Activated CD8-positive, alpha-beta T cell treated with anti-CD3 and anti-CD28 coated beads for 36 hours (primary cell): ENCODE results near the gene CLDN2. TPM values are rescaled to one million over a fixed set of nuclear protein-coding genes. Genes with fewer than 3 reads are reported as not detected.
"Not testable (repeated sequence)": the region's sequence is repeated elsewhere in the genome, so short reads cannot be mapped to it uniquely, and the experiment has no call there.

ENCODE experiments used
- ATAC-seq: fragments of 200-7000 bp; cut with Tn5 transposase; one replicate; pipeline ENCODE4 v1.10.0; 2021; ENCODE audit warnings: mild to moderate bottlenecking, moderate library complexity
- CTCF ChIA-PET: fragments of 350-600 bp; sonication (Branson Sonifier 250); formaldehyde crosslinking; loops from one replicate; lab custom pipeline; 2021; ENCODE audit warnings: antibody characterized with exemption; lab: Charles Lee
- POLR2A ChIA-PET: fragments of 350-600 bp; sonication (Branson Sonifier 250); formaldehyde crosslinking; loops from one replicate; lab custom pipeline; 2021; ENCODE audit warnings: antibody characterized with exemption; lab: Charles Lee
- DNase-seq: peaks from one replicate; pipeline ENCODE4 v3.0.0-alpha.2; 2020
- H3K27ac Mint-ChIP-seq: one replicate; pipeline ENCODE4 v1.8.0; 2021; ENCODE audit warnings: mild to moderate bottlenecking, mixed read lengths
- H3K27me3 Mint-ChIP-seq: one replicate; pipeline ENCODE4 v1.8.0; 2021; ENCODE audit warnings: mixed read lengths
- H3K36me3 Mint-ChIP-seq: one replicate; pipeline ENCODE4 v1.8.0; 2021; ENCODE audit warnings: low read depth, mixed read lengths
- H3K4me1 Mint-ChIP-seq: one replicate; pipeline ENCODE4 v1.8.0; 2021; ENCODE audit warnings: low read depth, mixed read lengths
- H3K4me3 Mint-ChIP-seq: one replicate; pipeline ENCODE4 v1.8.0; 2021; ENCODE audit warnings: mild to moderate bottlenecking, moderate library complexity, mixed read lengths
- H3K9me3 Mint-ChIP-seq: one replicate; pipeline ENCODE4 v1.8.0; 2021; ENCODE audit warnings: mixed read lengths
- intact Hi-C: fragments of 100-400 bp; cut with micrococcal nuclease; formaldehyde crosslinking; loops from one replicate; pipeline ENCODE4 v1.10.0; 2022
- total RNA-seq, 2 experiments: library from RNA; stranded (reverse); gene quantifications; one replicate each; pipeline ENCODE4 v1.2.3, GENCODE V29; 2021
- TF ChIP-seq, protein P1 (sequence below): fragments of 200-600 bp; IDR thresholded peaks from one replicate; pipeline ENCODE4 v1.8.0; 2022; ENCODE audit warnings: antibody characterized with exemption, mild to moderate bottlenecking

Gene CLDN2, protein sequence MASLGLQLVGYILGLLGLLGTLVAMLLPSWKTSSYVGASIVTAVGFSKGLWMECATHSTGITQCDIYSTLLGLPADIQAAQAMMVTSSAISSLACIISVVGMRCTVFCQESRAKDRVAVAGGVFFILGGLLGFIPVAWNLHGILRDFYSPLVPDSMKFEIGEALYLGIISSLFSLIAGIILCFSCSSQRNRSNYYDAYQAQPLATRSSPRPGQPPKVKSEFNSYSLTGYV
- total RNA-seq, result not detected

DNA sequence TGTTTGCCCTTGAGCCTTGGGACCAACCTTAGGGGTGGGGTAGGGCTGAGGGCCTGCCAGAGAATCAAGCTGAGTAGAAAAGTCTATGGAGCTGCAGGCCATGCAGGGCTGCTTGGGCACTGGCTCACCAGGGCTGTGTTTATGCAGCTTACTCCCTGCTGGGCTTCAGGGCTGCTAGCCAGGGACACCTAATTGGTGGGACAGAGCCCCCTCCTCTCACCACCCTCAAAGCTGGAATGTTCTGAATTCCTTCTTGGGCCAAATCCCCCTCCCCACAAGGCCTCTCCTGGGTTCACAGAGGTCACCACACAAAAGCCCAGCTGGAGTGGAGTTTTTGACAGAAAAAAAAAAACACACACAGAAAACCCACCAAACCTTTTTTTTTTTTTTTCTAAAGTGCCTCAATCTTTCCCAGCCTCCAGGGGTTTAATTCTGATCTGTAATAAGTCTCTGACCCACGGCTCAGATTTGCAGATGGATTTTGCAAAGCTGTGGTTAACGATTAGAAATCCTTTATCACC, at the start of gene CLDN2:
Gene CLDN2, plus strand, starts transcription at position 471 of the 521 bp plus-strand sequence. CDS start 7,827 bp downstream, outside the sequence.
- H3K27ac Mint-ChIP-seq, result no peak within 1 kb of the TSS
- POLR2A ChIA-PET, result no interaction called here
- TF ChIP-seq, protein P1, sequence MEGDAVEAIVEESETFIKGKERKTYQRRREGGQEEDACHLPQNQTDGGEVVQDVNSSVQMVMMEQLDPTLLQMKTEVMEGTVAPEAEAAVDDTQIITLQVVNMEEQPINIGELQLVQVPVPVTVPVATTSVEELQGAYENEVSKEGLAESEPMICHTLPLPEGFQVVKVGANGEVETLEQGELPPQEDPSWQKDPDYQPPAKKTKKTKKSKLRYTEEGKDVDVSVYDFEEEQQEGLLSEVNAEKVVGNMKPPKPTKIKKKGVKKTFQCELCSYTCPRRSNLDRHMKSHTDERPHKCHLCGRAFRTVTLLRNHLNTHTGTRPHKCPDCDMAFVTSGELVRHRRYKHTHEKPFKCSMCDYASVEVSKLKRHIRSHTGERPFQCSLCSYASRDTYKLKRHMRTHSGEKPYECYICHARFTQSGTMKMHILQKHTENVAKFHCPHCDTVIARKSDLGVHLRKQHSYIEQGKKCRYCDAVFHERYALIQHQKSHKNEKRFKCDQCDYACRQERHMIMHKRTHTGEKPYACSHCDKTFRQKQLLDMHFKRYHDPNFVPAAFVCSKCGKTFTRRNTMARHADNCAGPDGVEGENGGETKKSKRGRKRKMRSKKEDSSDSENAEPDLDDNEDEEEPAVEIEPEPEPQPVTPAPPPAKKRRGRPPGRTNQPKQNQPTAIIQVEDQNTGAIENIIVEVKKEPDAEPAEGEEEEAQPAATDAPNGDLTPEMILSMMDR, result no peak
- no peaks in the 10 kb centered on the region for H3K36me3 Mint-ChIP-seq
- H3K4me1 Mint-ChIP-seq, result peaks cover 15% of the 10 kb centered on the region
- peaks cover 4% of the 10 kb centered on the region for H3K27me3 Mint-ChIP-seq
- CTCF ChIA-PET, result no interaction called here
- no peak within 1 kb of the TSS for H3K4me3 Mint-ChIP-seq
- intact Hi-C loops, result no loop called here
- H3K9me3 Mint-ChIP-seq, result no peaks in the 10 kb centered on the region
- ATAC-seq, result no peak
- DNase-seq, result no peak

DNA sequence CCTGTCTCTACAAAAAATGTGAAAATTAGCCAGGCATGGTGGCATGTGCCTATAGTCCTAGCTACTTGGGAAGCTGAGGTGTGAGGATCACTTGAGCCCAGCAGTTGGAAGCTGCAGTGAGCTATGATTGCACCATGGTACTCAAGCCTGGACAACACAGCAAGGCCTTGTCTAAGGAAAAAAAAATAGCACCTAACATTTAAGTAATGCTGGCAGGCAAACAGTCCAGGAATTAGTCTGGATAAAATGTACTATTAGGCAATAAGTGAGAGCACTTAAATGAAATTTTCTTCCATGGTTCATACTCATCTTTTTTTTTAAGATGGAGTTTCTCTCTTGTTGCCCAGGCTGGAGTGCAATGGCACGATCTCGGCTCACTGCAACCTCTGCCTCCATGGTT, 47.4 kb upstream of the CLDN2 start:
- intact Hi-C loops, DNase-seq, H3K36me3 Mint-ChIP-seq, H3K27me3 Mint-ChIP-seq, H3K27ac Mint-ChIP-seq, H3K4me1 Mint-ChIP-seq, POLR2A ChIA-PET, H3K9me3 Mint-ChIP-seq, H3K4me3 Mint-ChIP-seq, ATAC-seq: not testable (repeated sequence)
- CTCF ChIA-PET, result interaction anchor here (0.7 kb wide), 2 partner anchors 31 to 919 kb away, joined by 3 to 4 read pairs; no protein-coding TSS in a partner anchor

DNA sequence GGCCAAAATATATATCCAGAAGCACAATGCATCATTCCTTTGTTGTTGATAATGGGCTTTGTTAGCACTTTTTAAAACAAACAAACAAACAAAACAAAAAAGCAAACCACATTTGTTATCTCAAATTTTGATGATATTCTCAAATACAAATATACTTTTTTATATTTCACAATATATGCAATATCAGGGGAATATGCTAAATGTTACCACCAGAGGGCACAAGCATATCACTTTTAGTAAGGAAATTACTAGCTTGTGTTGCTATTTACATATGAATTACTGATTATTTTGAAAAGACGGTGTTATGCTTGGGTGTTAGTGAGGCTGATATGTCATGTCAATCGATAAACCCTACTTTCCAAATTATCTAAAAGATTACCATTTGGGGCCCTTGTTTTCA, 46.1 kb upstream of the CLDN2 start:
- H3K27me3 Mint-ChIP-seq, result no peaks in the 10 kb centered on the region
- H3K27ac Mint-ChIP-seq, result no peak overlapping the region
- no peaks in the 10 kb centered on the region for H3K4me1 Mint-ChIP-seq
- no peaks in the 10 kb centered on the region for H3K9me3 Mint-ChIP-seq
- H3K36me3 Mint-ChIP-seq, result no peaks in the 10 kb centered on the region
- DNase-seq, result no peak
- ChIA-PET POLR2A (no interaction called here), CTCF (interaction anchor here (1.5 kb wide), 1 partner anchor 11 kb away, joined by 4 read pairs; no protein-coding TSS in a partner anchor)
- no peak overlapping the region for H3K4me3 Mint-ChIP-seq
- ATAC-seq, result no peak
- intact Hi-C loops, result no loop called here
- TF ChIP-seq, protein P1, result peak; percentile 44

DNA sequence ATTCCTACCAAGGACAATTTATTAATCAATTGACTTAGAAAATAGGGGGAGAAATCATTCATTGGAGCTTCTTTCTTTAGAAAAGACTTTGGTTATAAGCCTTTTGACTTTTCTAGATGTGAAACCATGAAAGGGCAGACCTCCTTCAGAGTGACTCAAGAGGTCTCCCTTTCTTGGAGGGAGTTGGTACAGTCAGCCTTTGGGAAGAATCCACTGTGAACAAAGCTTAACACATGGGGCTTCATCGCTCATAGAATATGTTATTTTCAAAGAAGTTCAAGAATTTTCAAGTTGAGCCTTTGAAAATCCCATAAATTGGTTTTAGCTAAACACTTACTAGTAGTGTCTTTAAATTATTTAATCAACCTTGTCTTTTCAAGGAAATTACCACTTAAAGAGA, 45.1 kb upstream of the CLDN2 start:
- no peak overlapping the region for H3K27ac Mint-ChIP-seq
- no peak overlapping the region for H3K4me3 Mint-ChIP-seq
- intact Hi-C loops, result no loop called here
- H3K4me1 Mint-ChIP-seq, result no peaks in the 10 kb centered on the region
- DNase-seq, result no peak
- ChIA-PET CTCF (interaction anchor here (0.6 to 1.5 kb wide), 4 partner anchors 12 to 891 kb away, joined by 3 to 4 read pairs (median 4); no protein-coding TSS in a partner anchor), POLR2A (no interaction called here)
- no peak for ATAC-seq
- TF ChIP-seq, protein P1, result no peak
- peaks cover under 1% of the 10 kb centered on the region for H3K27me3 Mint-ChIP-seq
- no peaks in the 10 kb centered on the region for H3K9me3 Mint-ChIP-seq
- H3K36me3 Mint-ChIP-seq, result no peaks in the 10 kb centered on the region

DNA sequence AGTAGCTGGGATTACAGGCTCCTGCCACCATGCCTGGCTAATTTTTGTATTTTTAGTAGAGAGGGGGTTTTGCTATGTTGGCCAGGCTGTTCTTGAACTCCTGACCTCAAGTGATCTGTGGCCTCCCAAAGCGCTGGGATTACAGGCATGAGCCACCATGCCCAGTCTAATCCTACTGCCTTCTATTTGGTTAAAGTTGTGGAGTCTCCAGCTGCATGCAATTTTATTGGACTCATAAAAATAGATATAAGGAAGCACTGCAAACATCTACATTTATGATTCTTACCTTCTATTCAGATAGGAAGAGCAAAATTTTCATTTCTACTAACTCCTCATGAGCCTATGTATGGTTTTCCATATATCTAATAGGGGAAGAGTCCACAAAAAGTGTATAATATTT, 30.7 kb upstream of the CLDN2 start:
- TF ChIP-seq, protein P1, result no peak
- no peak for DNase-seq
- no peak for ATAC-seq
- H3K27me3 Mint-ChIP-seq, result peaks cover 4% of the 10 kb centered on the region
- no peak overlapping the region for H3K27ac Mint-ChIP-seq
- no peaks in the 10 kb centered on the region for H3K4me1 Mint-ChIP-seq
- no peaks in the 10 kb centered on the region for H3K9me3 Mint-ChIP-seq
- H3K36me3 Mint-ChIP-seq, result no peaks in the 10 kb centered on the region
- POLR2A ChIA-PET, result no interaction called here
- CTCF ChIA-PET, result no interaction called here
- no peak overlapping the region for H3K4me3 Mint-ChIP-seq
- intact Hi-C loops, result no loop called here
